GM19372 (cell line): Measurements from ENCODE around the gene GAPVD1.
"Not testable (repeated sequence)": the region's sequence is repeated elsewhere in the genome, so short reads cannot be mapped to it uniquely, and the experiment has no call there.

ENCODE experiments used
- ATAC-seq: cut with Tn5 transposase; IDR thresholded peaks from one replicate; pipeline ENCODE4 v1.9.1; 2021; ENCODE audit warnings: mild to moderate bottlenecking, low read depth, moderate library complexity; ENCODE audit not compliant: unreplicated experiment

GAPVD1 gene

DNA sequence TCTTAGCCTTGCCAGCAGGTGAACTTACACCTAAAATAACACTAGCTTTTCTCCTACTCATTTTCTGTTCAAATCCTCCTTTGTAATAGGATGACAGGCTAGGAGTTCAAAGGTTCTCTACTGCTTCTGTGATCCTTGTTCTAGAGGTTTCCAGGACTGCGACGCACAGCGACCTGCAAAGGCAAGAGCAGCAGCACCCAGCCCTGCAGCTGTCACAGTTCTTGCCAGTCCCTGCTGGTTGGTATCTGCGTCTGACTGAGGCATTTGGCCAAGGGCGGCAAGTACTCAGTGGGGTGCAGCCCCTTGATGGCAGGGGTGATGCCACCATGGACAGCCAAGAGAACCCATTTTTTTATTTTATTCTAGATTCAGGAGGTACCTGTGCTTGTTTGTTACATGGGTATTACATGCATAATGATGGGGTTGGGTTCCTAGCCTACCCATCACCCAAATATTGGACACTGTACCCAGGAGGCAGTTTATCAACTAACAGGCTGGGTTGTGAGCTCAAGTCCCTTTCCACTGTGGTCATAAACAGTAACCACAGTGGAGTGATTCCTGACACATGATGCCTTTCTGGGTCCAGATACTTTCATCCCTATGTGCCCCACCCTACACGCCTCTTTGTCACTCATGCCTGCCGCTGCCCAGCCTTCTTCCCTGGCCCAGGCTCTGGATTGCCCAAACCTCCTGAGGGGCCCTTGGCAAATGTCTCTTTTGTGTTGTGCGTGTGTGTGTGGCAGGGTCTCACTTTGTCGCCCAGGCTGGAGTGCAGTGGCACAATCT, 111.0 kb downstream of the GAPVD1 start:
- no peak for ATAC-seq

DNA sequence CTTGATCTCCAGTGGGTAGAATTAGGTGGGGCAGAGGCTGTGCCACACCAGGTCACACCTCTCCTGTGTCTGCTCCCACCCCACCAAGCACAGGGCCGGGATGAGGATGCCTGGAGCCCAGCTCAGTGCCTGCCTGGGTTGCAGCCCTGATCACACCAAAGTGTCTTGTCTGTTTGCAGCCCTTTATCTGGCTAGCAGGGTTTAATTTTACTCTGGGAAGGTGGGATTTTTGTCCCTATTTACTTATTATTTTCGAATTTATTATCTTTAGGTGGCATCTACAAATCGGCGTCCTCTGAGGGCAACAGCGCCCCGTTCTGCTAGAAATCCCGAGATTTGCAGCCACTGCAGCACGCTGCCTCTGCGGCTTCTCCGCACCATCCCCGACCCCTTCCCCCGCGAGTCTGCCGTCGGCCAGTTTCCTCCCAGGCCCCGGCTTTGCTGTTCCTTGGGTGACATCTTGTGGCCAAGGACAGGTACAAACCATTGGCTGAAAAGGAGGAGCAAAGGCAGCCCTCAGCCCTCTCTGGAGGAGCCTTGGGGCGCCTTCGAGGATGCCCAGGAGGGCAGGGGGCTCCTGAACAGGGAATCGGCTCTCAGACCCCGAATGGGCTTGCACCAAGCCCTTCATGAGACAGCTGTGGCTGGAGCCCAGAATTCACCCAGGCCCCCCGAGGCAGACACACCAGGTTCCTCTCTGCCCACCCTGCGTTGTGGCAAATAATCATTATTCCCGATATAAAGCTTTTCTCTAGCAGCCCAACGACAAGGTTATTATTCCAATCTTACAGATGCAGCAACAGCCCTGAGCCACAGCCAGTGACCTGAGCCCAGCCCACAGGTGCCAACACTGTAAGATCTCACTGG, 113.0 kb downstream of the GAPVD1 start:
- no peak for ATAC-seq

GRCh38 chr9:125375820-125376219, 114.2 kb downstream of the GAPVD1 start:
- no peak for ATAC-seq

- ATAC-seq, result no peak
Observed at GRCh38 chr9:125376261-125377226, 114.9 kb downstream of the GAPVD1 start.

GRCh38 chr9:125377584-125378250, 116.1 kb downstream of the GAPVD1 start:
- no peak for ATAC-seq

GRCh38 chr9:125378778-125379177, 117.2 kb downstream of the GAPVD1 start:
- no peak for ATAC-seq

DNA sequence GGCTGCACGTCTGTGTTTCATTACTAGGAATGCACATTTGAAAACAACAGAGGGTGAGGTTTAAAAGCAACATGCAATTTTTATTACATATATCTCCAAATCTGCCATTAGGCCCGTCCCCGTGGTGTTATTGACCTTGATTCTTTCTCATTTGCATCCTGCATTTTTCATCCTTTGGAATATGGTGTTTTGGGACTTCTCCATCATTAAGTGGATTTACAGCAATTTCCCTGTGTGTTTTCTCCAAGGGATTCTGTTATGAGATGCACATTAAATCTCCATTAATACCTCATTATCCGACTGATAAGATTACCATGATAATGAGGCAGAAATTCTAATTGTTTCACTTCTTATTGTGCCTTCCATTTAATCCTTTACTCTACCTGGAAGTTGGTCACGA, 117.6 kb downstream of the GAPVD1 start:
- no peak for ATAC-seq

DNA sequence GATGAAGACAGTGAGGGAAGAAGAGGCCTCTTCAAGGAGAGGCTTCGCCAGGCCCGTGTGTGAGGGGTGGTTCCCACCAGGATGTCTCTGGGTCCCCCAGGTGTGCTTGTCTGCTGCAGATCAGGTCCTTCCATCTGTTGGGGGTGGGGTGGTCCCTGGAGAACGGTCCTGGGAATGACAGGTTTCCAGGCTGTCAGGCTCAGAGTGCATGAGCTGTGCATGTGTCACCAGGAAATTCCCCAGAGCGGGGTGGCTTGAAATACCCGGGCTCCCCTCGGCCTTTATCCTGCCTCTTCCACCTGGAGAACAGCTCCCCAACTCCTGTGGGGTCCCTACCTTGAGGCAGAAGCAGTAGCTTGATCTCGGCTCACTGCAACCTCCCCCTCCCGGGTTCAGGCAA, 118.8 kb downstream of the GAPVD1 start:
- no peak for ATAC-seq

DNA sequence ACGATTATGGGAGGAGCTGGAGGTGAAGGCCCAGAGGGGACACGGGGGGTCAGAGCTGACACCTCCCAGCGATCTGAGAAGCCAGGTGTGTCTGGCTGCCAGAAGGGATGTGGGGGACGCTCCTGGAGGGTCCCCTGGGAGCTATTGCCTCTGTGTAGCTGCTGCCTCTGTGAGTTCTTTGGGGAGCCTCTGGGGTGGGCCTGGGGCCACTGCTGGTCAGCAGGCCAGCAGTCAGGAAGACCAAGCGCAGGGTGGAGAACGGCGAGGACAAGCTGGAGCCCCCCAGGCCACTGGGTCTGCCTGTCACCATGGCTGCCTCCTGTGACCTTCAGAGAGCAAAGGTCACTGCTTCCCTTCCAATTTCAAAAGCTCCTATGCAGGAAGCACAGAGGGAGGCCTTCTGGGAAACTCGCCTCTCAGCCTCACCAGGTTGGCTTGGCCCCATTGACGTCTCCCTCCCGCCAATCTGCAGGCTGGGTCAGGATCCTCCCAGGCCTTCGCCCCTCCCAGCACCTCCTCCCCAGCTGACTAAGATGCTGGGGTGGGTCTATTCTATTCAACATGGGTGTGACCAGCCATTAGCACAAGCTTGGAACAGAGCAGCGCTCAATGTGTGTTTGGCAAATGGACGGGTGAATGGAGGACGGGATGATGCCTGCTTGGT, 126.4 kb downstream of the GAPVD1 start:
- no peak for ATAC-seq

GRCh38 chr9:125388978-125389377, 127.4 kb downstream of the GAPVD1 start:
- ATAC-seq, result no peak

DNA sequence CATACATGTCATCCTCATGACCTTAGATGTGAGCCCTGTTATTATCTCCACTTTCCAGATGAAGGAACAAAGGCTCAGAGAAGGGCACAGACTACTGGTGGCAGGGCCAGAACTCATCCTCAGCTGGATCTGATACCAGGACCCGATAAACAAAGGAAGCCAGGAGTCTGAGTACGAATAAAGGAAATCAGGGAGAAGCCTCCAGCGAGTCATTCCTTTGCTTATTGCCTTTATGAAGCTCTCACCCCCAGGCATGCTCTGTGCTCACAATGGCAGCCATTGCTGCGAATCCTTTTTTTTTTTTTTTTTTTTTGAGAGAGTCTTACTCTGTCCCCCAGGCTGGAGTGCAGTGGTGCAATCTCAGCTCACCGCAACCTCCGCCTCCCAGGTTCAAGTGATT, 130.1 kb downstream of the GAPVD1 start:
- ATAC-seq, result no peak

DNA sequence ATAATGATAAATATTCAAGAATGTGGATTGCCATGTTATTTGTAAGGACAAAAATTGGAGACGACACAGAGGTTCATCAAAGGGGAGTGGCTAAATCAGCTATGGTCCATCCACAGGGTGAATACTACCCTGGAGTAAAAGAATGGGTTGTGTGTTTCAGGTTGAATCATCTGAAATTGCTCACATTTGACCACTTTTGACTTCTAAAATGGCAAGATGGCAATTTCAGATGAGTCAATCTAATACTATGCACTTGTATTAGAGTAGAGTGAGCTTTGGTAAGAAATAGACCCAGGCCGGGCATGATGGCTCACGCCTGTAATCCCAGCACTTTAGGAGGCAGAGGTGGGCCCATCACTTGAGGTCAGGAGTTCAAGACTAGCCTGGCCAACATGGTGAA, 131.8 kb downstream of the GAPVD1 start:
- no peak for ATAC-seq

GRCh38 chr9:125396799-125397198, 135.2 kb downstream of the GAPVD1 start:
- no peak for ATAC-seq

- ATAC-seq, result no peak
Observed at GRCh38 chr9:125397736-125398135, 136.1 kb downstream of the GAPVD1 start.

DNA sequence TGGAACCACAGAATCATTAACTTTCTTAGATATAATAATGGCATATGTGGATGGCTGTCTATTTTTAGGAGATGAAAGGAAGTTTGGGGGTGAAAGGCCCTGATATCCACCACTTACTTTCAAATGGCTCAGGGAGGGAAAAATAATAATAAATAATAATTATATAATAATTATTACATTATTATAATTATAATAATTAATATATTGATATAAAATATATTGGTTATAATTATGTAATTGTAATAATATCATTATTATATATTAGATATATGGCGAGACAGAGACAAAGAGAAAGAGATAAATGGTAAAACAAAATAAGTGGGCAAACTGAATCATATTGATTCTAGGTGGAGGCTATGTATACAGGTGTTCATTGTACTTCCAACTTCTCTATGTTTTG, 136.6 kb downstream of the GAPVD1 start:
- ATAC-seq, result no peak

DNA sequence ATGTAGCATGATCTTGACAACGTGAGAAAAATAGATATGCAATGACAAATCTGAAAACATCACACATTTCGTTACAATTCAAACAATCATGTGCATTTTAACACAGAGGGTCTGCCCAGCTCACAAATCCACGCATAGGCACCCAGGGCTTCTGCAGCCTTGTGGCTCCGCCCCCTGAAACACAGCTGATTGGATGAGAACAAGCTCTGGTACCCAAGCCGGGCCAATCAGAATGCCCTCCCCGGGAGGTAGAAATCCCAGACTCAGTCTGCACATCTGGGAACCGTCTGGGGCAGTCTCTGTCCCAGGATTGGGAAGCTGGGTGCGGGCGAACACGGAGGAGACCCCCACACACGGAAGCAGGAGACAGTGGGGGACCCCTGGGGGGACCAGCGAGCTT, 137.5 kb downstream of the GAPVD1 start:
- ATAC-seq, result no peak

DNA sequence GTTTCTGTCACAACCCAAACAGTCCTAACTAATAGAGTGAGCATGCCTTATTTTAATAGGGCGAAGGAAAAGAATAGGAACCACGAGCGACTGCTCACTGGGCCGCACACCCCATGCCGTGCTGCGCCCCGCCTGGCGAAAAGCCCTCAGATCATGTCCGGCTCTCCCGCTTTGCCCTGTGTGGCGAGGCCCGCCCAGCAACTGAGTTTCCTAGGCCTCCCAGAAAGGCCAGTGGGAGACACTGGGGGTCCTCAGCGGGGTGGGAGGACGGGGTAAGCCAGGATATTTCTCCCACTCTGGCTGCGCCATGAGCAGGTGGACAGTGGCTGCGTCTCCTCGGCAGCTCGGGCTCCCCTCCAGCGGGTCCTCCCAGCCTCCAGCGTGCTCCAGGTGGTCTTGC, 138.0 kb downstream of the GAPVD1 start:
- ATAC-seq, result no peak

DNA sequence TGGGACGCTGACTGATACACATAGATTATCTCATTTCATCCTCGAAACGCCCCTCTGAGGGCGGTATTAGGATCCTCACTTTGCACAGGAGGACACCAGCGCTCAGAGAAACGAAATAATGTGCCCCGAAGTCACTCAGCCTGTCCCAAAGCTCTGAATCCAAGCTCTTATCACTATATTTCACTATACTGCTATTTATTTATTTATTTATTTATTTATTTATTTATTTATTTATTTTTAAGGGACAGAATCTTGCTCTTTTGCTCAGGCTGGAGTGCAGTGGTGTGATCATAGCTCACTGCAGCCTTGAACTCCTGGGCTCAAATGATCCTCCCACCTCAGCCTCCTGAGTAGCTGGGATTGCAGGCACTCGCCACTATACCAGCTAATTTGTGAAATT, 138.6 kb downstream of the GAPVD1 start:
- ATAC-seq, result not testable (repeated sequence)
